Measurements from ENCODE around the gene ATP8B4. TPM values are rescaled to one million over a fixed set of nuclear protein-coding genes. Genes with fewer than 3 reads are reported as not detected.

Gene ATP8B4
- total RNA-seq, 1 experiment from 2014 or later: 0.24 TPM

GRCh38 chr15:50083424-50084025 lies 35.5 kb downstream of the ATP8B4 start:
- Mint-ChIP-seq H3K4me1 (ENCODE audit: low read depth, unreplicated experiment) (no peaks in the 10 kb centered on the region), H3K4me3 (ENCODE audit: low read depth, unreplicated experiment) (no peak overlapping the region), H3K36me3 (ENCODE audit: insufficient read depth, unreplicated experiment) (no peaks in the 10 kb centered on the region), H3K27me3 (ENCODE audit: unreplicated experiment) (no peaks in the 10 kb centered on the region), H3K9me3 (ENCODE audit: low read depth, unreplicated experiment) (no peaks in the 10 kb centered on the region), H3K27ac (ENCODE audit: unreplicated experiment) (no peak overlapping the region)
- no TSS peak for BruUV-seq (replicated peaks)
- DNase-seq: no peak
- TF ChIP-seq CTCF (IDR thresholded peaks at IDR 0.05; ENCODE audit: unreplicated experiment): no peak
- intact Hi-C loops (cut with micrococcal nuclease; ENCODE audit: unreplicated experiment): no loop called here
- CTCF ChIA-PET: no interaction called here

- no TSS peak for BruUV-seq (replicated peaks)
- no peaks in the 10 kb centered on the region for H3K36me3 Mint-ChIP-seq (ENCODE audit: insufficient read depth, unreplicated experiment)
- DNase-seq: no peak
Observed at GRCh38 chr15:50082066-50082465, 37.0 kb downstream of the ATP8B4 start.

GRCh38 chr15:50077651-50078050 lies 41.4 kb downstream of the ATP8B4 start:
- Mint-ChIP-seq H3K9me3 (ENCODE audit: low read depth, unreplicated experiment) (no peaks in the 10 kb centered on the region), H3K4me3 (ENCODE audit: low read depth, unreplicated experiment) (no peak overlapping the region), H3K36me3 (ENCODE audit: insufficient read depth, unreplicated experiment) (no peaks in the 10 kb centered on the region), H3K27ac (ENCODE audit: unreplicated experiment) (no peak overlapping the region), H3K4me1 (ENCODE audit: low read depth, unreplicated experiment) (no peaks in the 10 kb centered on the region), H3K27me3 (ENCODE audit: unreplicated experiment) (peaks cover 10% of the 10 kb centered on the region)
- intact Hi-C loops (cut with micrococcal nuclease; ENCODE audit: unreplicated experiment): no loop called here
- CTCF ChIA-PET: no interaction called here
- no TSS peak for BruUV-seq (replicated peaks)
- TF ChIP-seq CTCF (IDR thresholded peaks at IDR 0.05; ENCODE audit: unreplicated experiment): no peak
- no peak for DNase-seq

More at GRCh38 chr15:50082066-50082465, 37.0 kb downstream of the ATP8B4 start:
- H3K4me1 Mint-ChIP-seq (ENCODE audit: low read depth, unreplicated experiment): no peaks in the 10 kb centered on the region
- CTCF ChIA-PET: no interaction called here
- peaks cover 4% of the 10 kb centered on the region for H3K27me3 Mint-ChIP-seq (ENCODE audit: unreplicated experiment)
- no peak for TF ChIP-seq CTCF (IDR thresholded peaks at IDR 0.05; ENCODE audit: unreplicated experiment)
- no peak overlapping the region for H3K4me3 Mint-ChIP-seq (ENCODE audit: low read depth, unreplicated experiment)
- H3K9me3 Mint-ChIP-seq (ENCODE audit: low read depth, unreplicated experiment): no peaks in the 10 kb centered on the region
- intact Hi-C loops (cut with micrococcal nuclease; ENCODE audit: unreplicated experiment): no loop called here
- no peak overlapping the region for H3K27ac Mint-ChIP-seq (ENCODE audit: unreplicated experiment)

- CTCF ChIA-PET: no interaction called here
- no peaks in the 10 kb centered on the region for H3K9me3 Mint-ChIP-seq (ENCODE audit: low read depth, unreplicated experiment)
- no TSS peak for BruUV-seq (replicated peaks)
- H3K27ac Mint-ChIP-seq (ENCODE audit: unreplicated experiment): no peak overlapping the region
- no peaks in the 10 kb centered on the region for H3K36me3 Mint-ChIP-seq (ENCODE audit: insufficient read depth, unreplicated experiment)
- no peak for DNase-seq
- H3K27me3 Mint-ChIP-seq (ENCODE audit: unreplicated experiment): peaks cover 10% of the 10 kb centered on the region
- no peak for TF ChIP-seq CTCF (IDR thresholded peaks at IDR 0.05; ENCODE audit: unreplicated experiment)
- intact Hi-C loops (cut with micrococcal nuclease; ENCODE audit: unreplicated experiment): no loop called here
- H3K4me1 Mint-ChIP-seq (ENCODE audit: low read depth, unreplicated experiment): no peaks in the 10 kb centered on the region
- no peak overlapping the region for H3K4me3 Mint-ChIP-seq (ENCODE audit: low read depth, unreplicated experiment)
Observed at GRCh38 chr15:50077176-50077575, 41.9 kb downstream of the ATP8B4 start.

Measured in Calu3 (cell line).